Adrenal gland (tissue), 12 donors: Measurements from ENCODE around the gene INKA1. TPM values are rescaled to one million over a fixed set of nuclear protein-coding genes. Genes with fewer than 3 reads are reported as not detected.

Experiments used
- DNase-seq, 7 donors: peaks; one replicate each; pipeline ENCODE4 v3.0.0-alpha.2; 2019 to 2020
- H3K27ac ChIP-seq, 5 donors: fragments of 200-600 bp; sonication (generic) in 4 of 5; 1 replicate in 3 of 5; 2 replicates in 2 of 5; pipeline versions ENCODE4 v1.5.1 to v1.8.0; 2016 to 2020; ENCODE audit warnings: mild to moderate bottlenecking in 1 of 5
- H3K27me3 ChIP-seq: fragments of 200-600 bp; 2 replicates; pipeline ENCODE4 v1.8.0; 2021
- H3K36me3 ChIP-seq, 2 donors: fragments of 200-600 bp; replicated peaks in 1 of 2; 1 replicate in 1 of 2; 2 replicates in 1 of 2; pipeline versions ENCODE4 v1.5.1 to v1.8.0; 2018 to 2022
- H3K4me1 ChIP-seq, 2 donors: fragments of 200-600 bp; replicated peaks in 1 of 2; 1 replicate in 1 of 2; 2 replicates in 1 of 2; pipeline versions ENCODE4 v1.5.1 to v1.8.0; 2018 to 2021
- H3K4me3 ChIP-seq, 4 donors: fragments of 200-600 bp; sonication (generic) in 3 of 4; one replicate each; pipeline ENCODE4 v1.5.1; 2016 to 2018
- H3K9me3 ChIP-seq, 3 donors: fragments of 200-600 bp; sonication (generic) in 1 of 3; replicated peaks in 1 of 3; 1 replicate in 2 of 3; 2 replicates in 1 of 3; pipeline versions ENCODE4 v1.5.1 to v1.8.0; 2016 to 2021
- POLR2A ChIP-seq, 2 donors: fragments of 450-650 bp; IDR thresholded peaks; one replicate each; pipeline ENCODE4 v1.6.1; 2017; ENCODE audit warnings: antibody characterized with exemption in 2 of 2, mild to moderate bottlenecking in 2 of 2, moderate library complexity in 1 of 2
- WGBS, 4 donors: extraction: QIAGEN DNeasy Blood & Tissue Kit in 2 of 4; methylation state at CpG; one replicate each; pipeline versions ENCODE4 v1.1.5 to v1.1.7; 2013 to 2017; 5-methylcytosine and 5-hydroxymethylcytosine counted together
- intact Hi-C, 2 donors: fragments of 100-400 bp; cut with DNase I; formaldehyde crosslinking; loops; one replicate each; pipeline versions ENCODE4 v1.14.1 to v1.15.0; 2022 to 2023
- polyA plus RNA-seq, 3 donors: library from polyadenylated mRNA; stranded (reverse); fragments of 200-250 nt in 2 of 3; fragments of 350-450 nt in 1 of 3; fragmentation: Illumina TruSeq in 1 of 3; extraction: RNeasy Lipid Tissue Mini Kit (QIAGEN cat#74804) in 1 of 3; gene quantifications; one replicate each; pipeline ENCODE4 v1.2.3, GENCODE V29; 2013 to 2014
- total RNA-seq, 9 donors: library from RNA; depleted of rRNA in 4 of 9; stranded (reverse); fragments of >200 nt in 4 of 9; fragments of 120-200 nt in 1 of 9; fragmentation: NEBNext Ultra II Directional in 1 of 9; extraction: Animal tissue kit (Norgen Biotek cat#: 25700) in 1 of 9; gene quantifications; one replicate each; pipeline versions ENCODE4 v1.1.0 to v1.2.4, GENCODE V29; 2013 to 2023
- TF ChIP-seq, protein P1 (sequence below), 6 experiments: fragments of 450-650 bp in 4 of 6; fragments of 200-600 bp in 2 of 6; sonication (generic) in 1 of 6; IDR thresholded peaks; 1 replicate in 5 of 6; 2 replicates in 1 of 6; pipeline versions ENCODE4 v1.5.1 to v1.8.0; 2016 to 2021; ENCODE audit warnings: antibody characterized with exemption in 6 of 6, mild to moderate bottlenecking in 2 of 6, moderate library complexity in 1 of 6
- donor health status: healthy with polysubstance abuse.
- donor health status: Bipolar disorder and iron deficiency.
- donor health status: DM: yes; HTN: yes; CAD: no.
- donor health status: DM: no; HTN: no; CAD: no.
- donor health status: DM: no; HTN: no; CAD: no.
- donor health status: DM: yes; HTN: yes; CAD: no.

The INKA1 gene
- total and polyA plus RNA-seq, 12 donors = 0.35 to 15.2 (median 3.4) TPM

GRCh38 chr3:49757197-49757596 is 45.9 kb upstream of the INKA1 start:
- Histone ChIP-seq H3K36me3 (no peaks in the 10 kb centered on the region), H3K27me3 (no peaks in the 10 kb centered on the region), H3K4me1 (peaks cover 7 to 31% of the 10 kb centered on the region in 2 donors), H3K4me3 (no peak overlapping the region), H3K9me3 (no peaks in the 10 kb centered on the region), H3K27ac (no peak overlapping the region)
- WGBS, 4 donors = 73 to 82% (median 80%) methylated on average over 2 of the region's 2 CpGs
- no peak for TF ChIP-seq POLR2A (IDR thresholded peaks at IDR 0.05)
- TF ChIP-seq, protein P1, sequence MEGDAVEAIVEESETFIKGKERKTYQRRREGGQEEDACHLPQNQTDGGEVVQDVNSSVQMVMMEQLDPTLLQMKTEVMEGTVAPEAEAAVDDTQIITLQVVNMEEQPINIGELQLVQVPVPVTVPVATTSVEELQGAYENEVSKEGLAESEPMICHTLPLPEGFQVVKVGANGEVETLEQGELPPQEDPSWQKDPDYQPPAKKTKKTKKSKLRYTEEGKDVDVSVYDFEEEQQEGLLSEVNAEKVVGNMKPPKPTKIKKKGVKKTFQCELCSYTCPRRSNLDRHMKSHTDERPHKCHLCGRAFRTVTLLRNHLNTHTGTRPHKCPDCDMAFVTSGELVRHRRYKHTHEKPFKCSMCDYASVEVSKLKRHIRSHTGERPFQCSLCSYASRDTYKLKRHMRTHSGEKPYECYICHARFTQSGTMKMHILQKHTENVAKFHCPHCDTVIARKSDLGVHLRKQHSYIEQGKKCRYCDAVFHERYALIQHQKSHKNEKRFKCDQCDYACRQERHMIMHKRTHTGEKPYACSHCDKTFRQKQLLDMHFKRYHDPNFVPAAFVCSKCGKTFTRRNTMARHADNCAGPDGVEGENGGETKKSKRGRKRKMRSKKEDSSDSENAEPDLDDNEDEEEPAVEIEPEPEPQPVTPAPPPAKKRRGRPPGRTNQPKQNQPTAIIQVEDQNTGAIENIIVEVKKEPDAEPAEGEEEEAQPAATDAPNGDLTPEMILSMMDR (IDR thresholded peaks at IDR 0.05) = no peak
- intact Hi-C loops = no loop called here
- no peak for DNase-seq

DNA sequence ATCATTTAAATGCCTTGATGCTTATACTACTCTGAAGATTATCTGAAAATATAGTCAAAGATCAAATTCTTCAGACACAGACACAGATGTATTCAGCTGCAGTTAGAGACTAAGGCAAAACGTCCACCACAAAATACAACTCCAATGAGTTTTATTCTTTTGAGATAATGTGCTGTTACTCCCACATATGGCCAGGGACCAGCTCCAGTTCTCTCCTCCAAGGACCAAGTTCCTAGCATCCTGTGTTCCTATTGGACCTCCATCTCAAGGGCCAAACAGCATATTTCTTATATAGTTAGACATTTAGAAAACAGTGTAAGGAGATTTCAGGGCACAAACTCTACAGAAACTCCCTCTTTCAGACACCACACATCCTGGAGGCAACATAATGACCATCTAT is 43.8 kb upstream of the INKA1 start:
- no peaks in the 10 kb centered on the region for H3K36me3 ChIP-seq
- 17 to 35% (median 29%) methylated on average over 1 of the region's 1 CpG for WGBS, 4 donors
- no peaks in the 10 kb centered on the region for H3K27me3 ChIP-seq
- intact Hi-C loops = no loop called here
- H3K27ac ChIP-seq = no peak overlapping the region
- DNase-seq = no peak
- no peak overlapping the region for H3K4me3 ChIP-seq
- no peaks in the 10 kb centered on the region for H3K9me3 ChIP-seq
- no peak for TF ChIP-seq POLR2A (IDR thresholded peaks at IDR 0.05)
- TF ChIP-seq, protein P1 (IDR thresholded peaks at IDR 0.05) = no peak
- peaks cover under 1 to 20% of the 10 kb centered on the region in 2 donors for H3K4me1 ChIP-seq

- H3K36me3 ChIP-seq = no peaks in the 10 kb centered on the region
- no peaks in the 10 kb centered on the region for H3K4me1 ChIP-seq
- 88 to 92% (median 90%) methylated on average over 3 of the region's 3 CpGs for WGBS, 4 donors
- H3K4me3 ChIP-seq = no peak overlapping the region
- DNase-seq = no peak
- no peaks in the 10 kb centered on the region for H3K9me3 ChIP-seq
- TF ChIP-seq, protein P1 (IDR thresholded peaks at IDR 0.05) = no peak
- TF ChIP-seq POLR2A (IDR thresholded peaks at IDR 0.05) = no peak
- no peak overlapping the region for H3K27ac ChIP-seq
- intact Hi-C loops = no loop called here
- no peaks in the 10 kb centered on the region for H3K27me3 ChIP-seq
These were observed 41.4 kb upstream of the INKA1 start for GRCh38 chr3:49761661-49762060.

GRCh38 chr3:49763981-49764380 is 39.1 kb upstream of the INKA1 start:
- Histone ChIP-seq H3K27me3 (no peaks in the 10 kb centered on the region), H3K9me3 (no peaks in the 10 kb centered on the region), H3K4me1 (no peaks in the 10 kb centered on the region), H3K27ac (no peak overlapping the region), H3K36me3 (no peaks in the 10 kb centered on the region), H3K4me3 (no peak overlapping the region)
- 97 to 99% (median 98%) methylated on average over 4 of the region's 4 CpGs for WGBS, 4 donors
- no peak for DNase-seq
- no peak for TF ChIP-seq POLR2A (IDR thresholded peaks at IDR 0.05)
- TF ChIP-seq, protein P1 (IDR thresholded peaks at IDR 0.05) = no peak
- intact Hi-C loops = no loop called here
